ENCODE data around the gene ESRRG.

DNA sequence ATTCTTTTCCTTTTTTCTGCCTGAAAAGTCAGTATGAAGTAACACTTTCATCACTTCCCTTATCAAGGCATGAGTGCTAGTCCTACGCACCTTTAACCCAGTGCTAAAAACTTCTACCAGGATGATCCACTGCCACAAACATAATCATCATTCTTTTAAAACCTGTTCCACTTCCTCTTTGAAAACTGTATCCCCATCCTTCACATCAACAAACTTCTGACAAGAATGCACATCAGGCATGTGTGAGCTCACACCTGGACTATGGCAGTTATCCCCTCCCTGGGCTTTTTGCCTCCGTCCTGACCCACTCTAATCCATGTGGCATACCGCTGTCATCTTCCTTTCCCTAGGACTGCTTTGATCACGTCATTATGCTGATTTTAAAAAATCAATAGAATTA lies 70.2 kb downstream of the ESRRG start:
- TF ChIP-seq EZH2 (IDR thresholded peaks at IDR 0.05; ENCODE audit: insufficient read depth, poor library complexity, severe bottlenecking) (no peak), EZH2phosphoT487 (IDR thresholded peaks at IDR 0.05; ENCODE audit: insufficient read depth, low read depth) (no peak)

Measured in GM23248 (cell line).